Measurements from ENCODE around the gene PRSS50.

The PRSS50 gene

GRCh38 chr3:46725621-46726314, 8.1 kb upstream of the PRSS50 start:
- TF ChIP-seq, protein P1, sequence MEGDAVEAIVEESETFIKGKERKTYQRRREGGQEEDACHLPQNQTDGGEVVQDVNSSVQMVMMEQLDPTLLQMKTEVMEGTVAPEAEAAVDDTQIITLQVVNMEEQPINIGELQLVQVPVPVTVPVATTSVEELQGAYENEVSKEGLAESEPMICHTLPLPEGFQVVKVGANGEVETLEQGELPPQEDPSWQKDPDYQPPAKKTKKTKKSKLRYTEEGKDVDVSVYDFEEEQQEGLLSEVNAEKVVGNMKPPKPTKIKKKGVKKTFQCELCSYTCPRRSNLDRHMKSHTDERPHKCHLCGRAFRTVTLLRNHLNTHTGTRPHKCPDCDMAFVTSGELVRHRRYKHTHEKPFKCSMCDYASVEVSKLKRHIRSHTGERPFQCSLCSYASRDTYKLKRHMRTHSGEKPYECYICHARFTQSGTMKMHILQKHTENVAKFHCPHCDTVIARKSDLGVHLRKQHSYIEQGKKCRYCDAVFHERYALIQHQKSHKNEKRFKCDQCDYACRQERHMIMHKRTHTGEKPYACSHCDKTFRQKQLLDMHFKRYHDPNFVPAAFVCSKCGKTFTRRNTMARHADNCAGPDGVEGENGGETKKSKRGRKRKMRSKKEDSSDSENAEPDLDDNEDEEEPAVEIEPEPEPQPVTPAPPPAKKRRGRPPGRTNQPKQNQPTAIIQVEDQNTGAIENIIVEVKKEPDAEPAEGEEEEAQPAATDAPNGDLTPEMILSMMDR (IDR thresholded peaks at IDR 0.05; ENCODE audit: low read depth, low read length, poor library complexity, severe bottlenecking) = no peak
- peaks cover 11% of the 10 kb centered on the region; the same call in 1 of the 2 replicates for H3K27me3 ChIP-seq (ENCODE audit: control insufficient read depth, low read length)
- no peaks in the 10 kb centered on the region for H3K9me3 ChIP-seq (ENCODE audit: control insufficient read depth, insufficient read depth, low read length)
- no peaks in the 10 kb centered on the region for H3K9me2 ChIP-seq (replicated peaks; ENCODE audit: control insufficient read depth, low read length)
- no peak overlapping the region for H3K4me2 ChIP-seq (ENCODE audit: low read length)
- no peaks in the 10 kb centered on the region for H4K20me1 ChIP-seq (ENCODE audit: control insufficient read depth, insufficient read depth, low read depth, low read length)
- no peaks in the 10 kb centered on the region for H3K79me2 ChIP-seq (ENCODE audit: control insufficient read depth, low read length)
- no peaks in the 10 kb centered on the region for H3K36me3 ChIP-seq (ENCODE audit: control insufficient read depth, low read length)
- no peak overlapping the region for H3K4me3 ChIP-seq (ENCODE audit: low read length)
- no peaks in the 10 kb centered on the region for H3K4me1 ChIP-seq (ENCODE audit: control insufficient read depth, low read length)
- H3F3A ChIP-seq (ENCODE audit: control insufficient read depth, insufficient read depth) = no peaks in the 10 kb centered on the region
- no peak overlapping the region for H3K27ac ChIP-seq (ENCODE audit: low read depth, low read length)

- H3K79me2 ChIP-seq (ENCODE audit: control insufficient read depth, low read length) = no peaks in the 10 kb centered on the region
- no peak overlapping the region for H3K27ac ChIP-seq (ENCODE audit: low read depth, low read length)
- H4K20me1 ChIP-seq (ENCODE audit: control insufficient read depth, insufficient read depth, low read depth, low read length) = no peaks in the 10 kb centered on the region
- TF ChIP-seq, protein P1 (IDR thresholded peaks at IDR 0.05; ENCODE audit: low read depth, low read length, poor library complexity, severe bottlenecking) = no peak
- TF ChIP-seq EZH2phosphoT487 (IDR thresholded peaks at IDR 0.05; ENCODE audit: borderline replicate concordance, low read length) = no peak
- H3F3A ChIP-seq (ENCODE audit: control insufficient read depth, insufficient read depth) = no peaks in the 10 kb centered on the region
- no peaks in the 10 kb centered on the region for H3K4me1 ChIP-seq (ENCODE audit: control insufficient read depth, low read length)
- no peaks in the 10 kb centered on the region for H3K9me3 ChIP-seq (ENCODE audit: control insufficient read depth, insufficient read depth, low read length)
- no peaks in the 10 kb centered on the region for H3K9me2 ChIP-seq (replicated peaks; ENCODE audit: control insufficient read depth, low read length)
- H3K36me3 ChIP-seq (ENCODE audit: control insufficient read depth, low read length) = no peaks in the 10 kb centered on the region
- no peak overlapping the region for H3K4me2 ChIP-seq (ENCODE audit: low read length)
- H3K27me3 ChIP-seq (ENCODE audit: control insufficient read depth, low read length) = peaks cover 16% of the 10 kb centered on the region; the same call in 1 of the 2 replicates
- H3K4me3 ChIP-seq (ENCODE audit: low read length) = no peak overlapping the region
Observed at GRCh38 chr3:46724424-46724823, 6.8 kb upstream of the PRSS50 start.

- Histone ChIP-seq H3K9me2 (replicated peaks; ENCODE audit: control insufficient read depth, low read length) (no peaks in the 10 kb centered on the region), H3K4me1 (ENCODE audit: control insufficient read depth, low read length) (no peaks in the 10 kb centered on the region), H3K27ac (ENCODE audit: low read depth, low read length) (no peak overlapping the region), H3K79me2 (ENCODE audit: control insufficient read depth, low read length) (no peaks in the 10 kb centered on the region), H3K36me3 (ENCODE audit: control insufficient read depth, low read length) (no peaks in the 10 kb centered on the region), H3F3A (ENCODE audit: control insufficient read depth, insufficient read depth) (no peaks in the 10 kb centered on the region), H3K4me3 (ENCODE audit: low read length) (no peak overlapping the region), H3K4me2 (ENCODE audit: low read length) (no peak overlapping the region), H4K20me1 (ENCODE audit: control insufficient read depth, insufficient read depth, low read depth, low read length) (no peaks in the 10 kb centered on the region), H3K9me3 (ENCODE audit: control insufficient read depth, insufficient read depth, low read length) (no peaks in the 10 kb centered on the region), H3K27me3 (ENCODE audit: control insufficient read depth, low read length) (peaks cover 14% of the 10 kb centered on the region; the same call in 1 of the 2 replicates)
- TF ChIP-seq EZH2phosphoT487 (IDR thresholded peaks at IDR 0.05; ENCODE audit: borderline replicate concordance, low read length) = no peak
- TF ChIP-seq, protein P1 (IDR thresholded peaks at IDR 0.05; ENCODE audit: low read depth, low read length, poor library complexity, severe bottlenecking) = no peak
Observed at GRCh38 chr3:46722443-46722842, 4.8 kb upstream of the PRSS50 start.
